ENCODE results near the gene SLC48A1. TPM values are rescaled to one million over a fixed set of nuclear protein-coding genes. Genes with fewer than 3 reads are reported as not detected.
"Not testable (repeated sequence)": the region's sequence is repeated elsewhere in the genome, so short reads cannot be mapped to it uniquely, and the experiment has no call there.

Gene SLC48A1
- total RNA-seq, 1 donor from 2014 or later, result 65.5 TPM

DNA sequence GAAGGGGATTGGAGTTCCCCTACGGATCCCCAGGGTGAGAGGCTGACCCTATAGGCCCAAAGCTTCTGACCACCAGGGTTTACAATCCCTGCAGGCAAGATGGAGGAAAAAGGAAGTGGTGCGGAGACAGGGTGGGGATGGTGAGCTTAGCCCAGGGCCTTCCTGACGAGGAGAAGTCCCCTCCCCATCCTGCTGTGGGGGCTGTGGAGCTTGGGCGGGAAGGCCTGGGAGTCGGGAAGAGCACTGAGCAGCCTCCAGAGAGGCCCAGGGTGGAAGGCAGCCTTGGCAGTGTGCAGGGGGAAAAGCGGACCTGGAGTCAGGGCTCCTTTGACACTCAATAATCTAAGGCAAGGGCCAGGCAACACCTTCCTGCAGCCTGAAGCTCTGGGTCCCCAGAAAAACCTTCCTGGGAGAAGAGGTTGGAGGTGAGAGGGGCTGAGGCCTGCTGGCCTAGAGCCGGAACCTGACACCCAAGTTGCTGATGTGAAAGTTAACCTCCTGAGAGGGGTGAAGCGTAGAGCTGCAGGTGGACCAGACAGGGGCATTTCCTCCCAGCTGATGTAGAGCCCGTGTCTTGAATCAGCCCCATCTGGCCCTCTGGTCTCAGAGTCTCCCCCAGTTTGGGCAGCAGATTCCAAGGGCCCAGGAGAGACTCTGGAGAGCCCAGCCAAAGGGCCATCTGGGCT lies 40.6 kb downstream of the SLC48A1 start:
- peaks cover 33% of the 10 kb centered on the region for H3K36me3 Mint-ChIP-seq (ENCODE audit: low read depth, unreplicated experiment)

GRCh38 chr12:47814539-47815170 lies 41.6 kb downstream of the SLC48A1 start:
- no peaks in the 10 kb centered on the region for H3K9me3 Mint-ChIP-seq (ENCODE audit: unreplicated experiment)
- peaks cover 74% of the 10 kb centered on the region for H3K4me1 Mint-ChIP-seq (ENCODE audit: unreplicated experiment)
- peak overlapping the region; percentile 98 for H3K4me3 Mint-ChIP-seq (ENCODE audit: unreplicated experiment)
- no peak for TF ChIP-seq CTCF (IDR thresholded peaks at IDR 0.05; ENCODE audit: unreplicated experiment)
- peak overlapping the region; percentile 92 for H3K27ac Mint-ChIP-seq (ENCODE audit: unreplicated experiment)
- peaks cover 50% of the 10 kb centered on the region for H3K27me3 Mint-ChIP-seq (ENCODE audit: unreplicated experiment)
- DNase-seq (ENCODE audit: low spot score), result no peak
- H3K36me3 Mint-ChIP-seq (ENCODE audit: low read depth, unreplicated experiment), result peaks cover 31% of the 10 kb centered on the region

More for the DNA sequence above, 40.6 kb downstream of the SLC48A1 start:
- H3K4me1 Mint-ChIP-seq (ENCODE audit: unreplicated experiment), result peaks cover 82% of the 10 kb centered on the region
- no peak for DNase-seq (ENCODE audit: low spot score)
- no peak for TF ChIP-seq CTCF (IDR thresholded peaks at IDR 0.05; ENCODE audit: unreplicated experiment)
- peak overlapping the region; percentile 94 for H3K27ac Mint-ChIP-seq (ENCODE audit: unreplicated experiment)
- H3K27me3 Mint-ChIP-seq (ENCODE audit: unreplicated experiment), result peaks cover 53% of the 10 kb centered on the region
- H3K9me3 Mint-ChIP-seq (ENCODE audit: unreplicated experiment), result no peaks in the 10 kb centered on the region
- H3K4me3 Mint-ChIP-seq (ENCODE audit: unreplicated experiment), result peak overlapping the region; percentile 90

GRCh38 chr12:47815447-47815846 lies 42.4 kb downstream of the SLC48A1 start:
- Mint-ChIP-seq H3K4me1 (ENCODE audit: unreplicated experiment) (peaks cover 72% of the 10 kb centered on the region), H3K4me3 (ENCODE audit: unreplicated experiment) (peak overlapping the region; percentile 98), H3K36me3 (ENCODE audit: low read depth, unreplicated experiment) (peaks cover 31% of the 10 kb centered on the region), H3K27ac (ENCODE audit: unreplicated experiment) (peak overlapping the region; percentile 92), H3K27me3 (ENCODE audit: unreplicated experiment) (peaks cover 53% of the 10 kb centered on the region)
- H3K9me3 Mint-ChIP-seq (ENCODE audit: unreplicated experiment); DNase-seq (ENCODE audit: low spot score): not testable (repeated sequence)

GRCh38 chr12:47816403-47817271 lies 43.6 kb downstream of the SLC48A1 start:
- H3K36me3 Mint-ChIP-seq (ENCODE audit: low read depth, unreplicated experiment), result peaks cover 31% of the 10 kb centered on the region
- peaks cover 60% of the 10 kb centered on the region for H3K27me3 Mint-ChIP-seq (ENCODE audit: unreplicated experiment)
- peak overlapping the region; percentile 100 for H3K27ac Mint-ChIP-seq (ENCODE audit: unreplicated experiment)
- no peaks in the 10 kb centered on the region for H3K9me3 Mint-ChIP-seq (ENCODE audit: unreplicated experiment)
- no peak for TF ChIP-seq CTCF (IDR thresholded peaks at IDR 0.05; ENCODE audit: unreplicated experiment)
- H3K4me3 Mint-ChIP-seq (ENCODE audit: unreplicated experiment), result peak overlapping the region; percentile 98
- peak; percentile 82 for DNase-seq (ENCODE audit: low spot score)
- peaks cover 72% of the 10 kb centered on the region for H3K4me1 Mint-ChIP-seq (ENCODE audit: unreplicated experiment)

GRCh38 chr12:47817272-47818006 lies 44.4 kb downstream of the SLC48A1 start:
- peaks cover 73% of the 10 kb centered on the region for H3K4me1 Mint-ChIP-seq (ENCODE audit: unreplicated experiment)

More at GRCh38 chr12:47817272-47818006, 44.4 kb downstream of the SLC48A1 start:
- H3K4me3 Mint-ChIP-seq (ENCODE audit: unreplicated experiment), result peak overlapping the region; percentile 98
- DNase-seq (ENCODE audit: low spot score), result no peak
- no peak for TF ChIP-seq CTCF (IDR thresholded peaks at IDR 0.05; ENCODE audit: unreplicated experiment)
- peaks cover 60% of the 10 kb centered on the region for H3K27me3 Mint-ChIP-seq (ENCODE audit: unreplicated experiment)
- peaks cover 31% of the 10 kb centered on the region for H3K36me3 Mint-ChIP-seq (ENCODE audit: low read depth, unreplicated experiment)
- H3K9me3 Mint-ChIP-seq (ENCODE audit: unreplicated experiment), result no peaks in the 10 kb centered on the region
- H3K27ac Mint-ChIP-seq (ENCODE audit: unreplicated experiment), result peak overlapping the region; percentile 100
